NCI-H2081 treated with DMSO at 0.1 percent for 48 hours (cell line): ENCODE measurements around the gene TMEM272.

Experiments used
- DNase-seq: peaks from one replicate; lab custom pipeline; 2025; lab: John Stamatoyannopoulos, UW

Gene TMEM272

GRCh38 chr13:51780099-51780498 lies 64.9 kb downstream of the TMEM272 start:
- no peak for DNase-seq

- no peak for DNase-seq
Measured at GRCh38 chr13:51778392-51778791, 66.6 kb downstream of the TMEM272 start.

GRCh38 chr13:51777921-51778320 lies 67.1 kb downstream of the TMEM272 start:
- DNase-seq: no peak

GRCh38 chr13:51776179-51776578 lies 68.8 kb downstream of the TMEM272 start:
- no peak for DNase-seq

GRCh38 chr13:51773515-51773914 lies 71.5 kb downstream of the TMEM272 start:
- no peak for DNase-seq

- no peak for DNase-seq
Measured at GRCh38 chr13:51772781-51773180, 72.2 kb downstream of the TMEM272 start.

GRCh38 chr13:51772105-51772455 lies 72.9 kb downstream of the TMEM272 start:
- DNase-seq: no peak

- DNase-seq: no peak
Measured at GRCh38 chr13:51771418-51772104, 73.4 kb downstream of the TMEM272 start.

- no peak for DNase-seq
Measured at GRCh38 chr13:51770681-51771417, 74.1 kb downstream of the TMEM272 start.

GRCh38 chr13:51770160-51770559 lies 74.8 kb downstream of the TMEM272 start:
- DNase-seq: no peak

GRCh38 chr13:51769455-51770127 lies 75.4 kb downstream of the TMEM272 start:
- no peak for DNase-seq

GRCh38 chr13:51768976-51769375 lies 76.0 kb downstream of the TMEM272 start:
- no peak for DNase-seq

- no peak for DNase-seq
Measured at GRCh38 chr13:51768378-51768921, 76.5 kb downstream of the TMEM272 start.

- no peak for DNase-seq
Measured at GRCh38 chr13:51767100-51767499, 77.9 kb downstream of the TMEM272 start.

- no peak for DNase-seq
Measured at GRCh38 chr13:51765142-51765515, 79.8 kb downstream of the TMEM272 start.

GRCh38 chr13:51764184-51765141 lies 80.5 kb downstream of the TMEM272 start:
- no peak for DNase-seq

- no peak for DNase-seq
Measured at GRCh38 chr13:51763486-51763885, 81.5 kb downstream of the TMEM272 start.
